ENCODE measurements around the gene NT5DC3.

- TF ChIP-seq RARB (CRISPR knock-in tag; IDR thresholded peaks at IDR 0.05) = no peak
- TF ChIP-seq CREB5 (CRISPR knock-in tag; IDR thresholded peaks at IDR 0.05; ENCODE audit: low read depth) = no peak
- TF ChIP-seq CSDC2 (CRISPR knock-in tag; IDR thresholded peaks at IDR 0.05) = no peak
- no peak for TF ChIP-seq ARNTL (CRISPR knock-in tag; IDR thresholded peaks at IDR 0.05; ENCODE audit: borderline replicate concordance, low read depth)
- TF ChIP-seq GLIS3 (CRISPR knock-in tag; IDR thresholded peaks at IDR 0.05) = no peak
- no peak for TF ChIP-seq PPARA (CRISPR knock-in tag; IDR thresholded peaks at IDR 0.05; ENCODE audit: borderline replicate concordance)
- TF ChIP-seq SNAI2 (CRISPR knock-in tag; IDR thresholded peaks at IDR 0.05) = no peak
- TF ChIP-seq ZFP30 (CRISPR knock-in tag; IDR thresholded peaks at IDR 0.05) = no peak
- TF ChIP-seq ZFP3 (CRISPR knock-in tag; IDR thresholded peaks at IDR 0.05) = no peak
Measured at GRCh38 chr12:103768467-103769123, 72.4 kb downstream of the NT5DC3 start.

All from SK-N-SH treated with all-trans-retinoic acid at 6 μM for 48 hours (cell line).